ENCODE measurements around the gene FMR1.

The FMR1 gene

DNA sequence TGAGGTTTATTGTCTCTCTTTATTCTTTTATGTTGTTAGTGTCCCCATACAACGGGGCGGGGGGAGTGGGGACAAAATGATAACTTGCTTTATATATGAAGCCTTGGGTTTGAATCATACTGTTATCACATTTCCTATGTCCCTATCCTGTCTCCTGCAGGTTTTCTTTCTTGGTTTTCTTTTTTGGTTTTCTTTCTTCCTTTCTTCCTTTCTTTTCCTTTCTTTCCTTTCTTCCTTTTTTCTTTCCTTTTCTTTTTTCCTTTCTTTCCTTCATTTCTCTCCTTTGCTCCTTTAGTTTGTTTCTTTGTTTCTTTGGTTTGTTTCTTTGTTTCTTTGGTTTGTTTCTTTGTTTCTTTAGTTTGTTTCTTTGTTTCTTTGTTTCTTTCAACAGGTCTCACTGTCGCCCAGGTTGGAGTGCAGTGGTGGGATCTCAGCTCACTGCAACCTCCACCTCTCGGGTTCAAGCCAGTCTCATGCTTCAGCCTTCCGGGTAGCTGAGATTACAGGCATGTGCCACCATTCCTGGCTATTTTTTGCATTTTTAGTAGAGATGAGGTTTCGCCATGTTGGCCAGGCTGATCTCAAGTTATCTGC is 4.8 kb downstream of the FMR1 start:
- no peak for DNase-seq (ENCODE audit: low read depth in 2 of 2)

DNA sequence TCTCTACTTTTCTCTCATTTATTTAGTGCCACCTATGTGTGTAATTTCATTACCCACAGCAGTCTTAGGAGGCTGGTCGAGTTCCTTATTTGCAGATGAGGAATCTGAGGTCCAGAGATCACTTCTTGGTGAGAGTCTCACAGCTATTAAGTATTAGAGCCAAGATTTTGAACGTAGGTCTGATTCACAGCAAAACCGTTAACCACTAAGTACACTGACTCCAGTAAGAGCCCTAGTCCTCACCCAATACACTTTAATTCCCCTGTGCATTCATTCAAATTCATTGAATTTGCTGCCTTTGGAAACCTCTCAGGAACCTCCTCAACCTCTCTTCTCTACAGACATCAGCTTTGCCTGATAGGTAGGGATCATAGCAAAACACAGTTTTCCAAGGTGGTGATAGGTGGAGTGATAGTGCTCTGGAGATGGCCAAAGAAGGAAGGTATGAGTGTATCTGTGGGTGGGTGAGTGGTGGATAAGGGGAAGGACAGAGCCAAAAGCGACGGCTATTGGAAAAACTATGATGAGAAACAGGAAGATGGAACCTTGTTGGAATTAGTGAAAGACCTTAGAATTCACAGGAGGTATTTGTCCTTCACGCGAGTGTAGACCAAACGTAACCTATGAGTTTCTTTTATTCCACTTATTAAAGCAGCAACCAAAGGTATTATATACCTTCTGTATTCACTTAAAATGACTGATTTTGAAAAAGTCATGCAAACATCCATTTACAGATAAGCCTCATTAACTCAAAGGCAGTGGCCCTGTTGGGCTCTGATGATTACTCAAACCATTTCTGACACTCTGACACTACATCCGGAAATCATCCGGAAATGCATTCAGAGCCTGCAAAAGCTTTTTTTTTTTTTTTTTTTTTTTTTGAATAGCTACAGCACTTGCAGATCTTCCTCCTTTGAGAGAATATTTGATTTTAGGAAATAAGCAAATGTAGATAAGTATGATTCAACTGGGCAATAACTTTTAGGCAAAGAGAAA is 6.3 kb downstream of the FMR1 start:
- DNase-seq (ENCODE audit: low read depth in 2 of 2), result no peak

DNA sequence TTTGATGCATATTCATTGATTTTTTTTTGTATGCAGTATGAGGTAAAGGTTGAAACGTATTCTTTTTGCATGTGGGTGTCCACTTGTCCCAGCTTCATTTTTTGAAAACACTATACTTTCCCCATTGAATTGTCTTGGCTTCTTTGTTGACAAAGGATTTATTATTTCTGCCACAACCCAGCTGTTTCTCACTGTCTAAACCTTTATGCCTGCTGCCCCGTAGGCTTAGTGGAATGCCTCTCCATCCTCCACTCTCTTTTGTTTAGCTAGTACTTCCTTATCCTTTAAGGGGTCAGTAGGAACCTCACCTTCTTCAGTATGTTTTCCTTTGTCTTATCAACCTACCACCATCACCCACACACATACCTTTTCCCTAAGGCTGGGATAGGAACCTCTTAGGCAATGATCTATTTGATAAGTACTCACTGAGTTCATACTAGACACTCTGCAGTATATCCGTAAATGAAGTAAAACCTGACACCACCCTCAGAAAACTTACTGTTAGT is 8.5 kb downstream of the FMR1 start:
- no peak for DNase-seq (ENCODE audit: low read depth in 2 of 2)

DNA sequence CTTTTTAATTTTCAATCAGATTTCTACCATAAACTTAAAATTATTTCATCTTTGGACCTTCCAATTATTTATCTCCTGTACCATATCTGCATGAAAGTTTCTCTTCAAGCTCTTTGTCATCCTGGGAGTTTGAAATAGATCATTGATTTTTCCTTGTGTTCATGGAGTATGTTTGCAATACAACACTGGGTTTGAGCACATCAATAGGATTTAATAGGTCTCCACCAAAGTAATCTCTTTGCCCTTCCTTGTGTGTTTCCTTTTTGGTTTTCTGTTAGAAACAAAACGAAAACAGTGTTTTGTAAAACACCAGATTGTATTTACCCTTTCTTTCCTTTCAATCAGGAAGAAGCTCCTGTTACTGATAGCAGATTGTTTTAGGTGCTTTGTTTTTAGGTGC is 11.9 kb downstream of the FMR1 start:
- no peak for DNase-seq (ENCODE audit: low read depth in 2 of 2)

DNA sequence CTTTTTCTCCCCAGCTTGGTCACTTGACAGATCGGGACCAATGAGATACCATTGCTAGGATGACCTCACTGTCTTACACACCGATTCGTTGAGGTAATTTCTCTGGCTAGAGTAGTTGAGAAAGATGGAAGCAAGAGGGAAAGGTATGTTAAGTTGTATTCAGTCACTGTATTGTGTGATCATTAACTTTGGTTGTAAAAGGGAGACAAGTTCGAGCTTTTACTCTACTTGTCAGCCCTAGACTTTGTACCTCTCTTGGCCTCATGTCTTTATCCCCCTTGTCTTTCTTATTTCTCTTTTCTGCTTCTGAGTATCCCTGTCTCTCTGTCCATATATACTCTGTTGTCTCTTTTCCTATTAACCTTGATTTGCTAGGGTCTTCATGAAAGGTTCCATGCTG is 15.5 kb downstream of the FMR1 start:
- no peak for DNase-seq (ENCODE audit: low read depth in 2 of 2)

DNA sequence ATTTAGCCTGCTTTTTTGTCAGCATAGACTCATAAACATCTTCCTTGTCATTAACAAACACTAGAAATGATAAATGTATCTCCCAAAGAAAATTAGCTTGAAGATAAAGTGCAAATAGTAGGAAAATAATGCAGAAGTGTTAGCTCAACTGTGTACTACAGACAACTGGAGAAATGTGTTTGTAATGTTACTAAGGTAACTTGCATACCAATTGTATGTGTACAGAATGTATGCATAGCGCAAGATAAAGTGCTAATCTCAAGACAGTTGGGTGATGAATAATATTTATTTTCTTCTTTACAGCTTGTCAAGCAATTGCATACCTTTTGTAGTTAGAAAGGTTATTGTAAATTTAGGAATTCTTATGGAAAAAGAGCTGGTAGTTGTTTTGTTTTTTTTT is 22.1 kb downstream of the FMR1 start:
- no peak for DNase-seq (ENCODE audit: low read depth in 2 of 2)

DNA sequence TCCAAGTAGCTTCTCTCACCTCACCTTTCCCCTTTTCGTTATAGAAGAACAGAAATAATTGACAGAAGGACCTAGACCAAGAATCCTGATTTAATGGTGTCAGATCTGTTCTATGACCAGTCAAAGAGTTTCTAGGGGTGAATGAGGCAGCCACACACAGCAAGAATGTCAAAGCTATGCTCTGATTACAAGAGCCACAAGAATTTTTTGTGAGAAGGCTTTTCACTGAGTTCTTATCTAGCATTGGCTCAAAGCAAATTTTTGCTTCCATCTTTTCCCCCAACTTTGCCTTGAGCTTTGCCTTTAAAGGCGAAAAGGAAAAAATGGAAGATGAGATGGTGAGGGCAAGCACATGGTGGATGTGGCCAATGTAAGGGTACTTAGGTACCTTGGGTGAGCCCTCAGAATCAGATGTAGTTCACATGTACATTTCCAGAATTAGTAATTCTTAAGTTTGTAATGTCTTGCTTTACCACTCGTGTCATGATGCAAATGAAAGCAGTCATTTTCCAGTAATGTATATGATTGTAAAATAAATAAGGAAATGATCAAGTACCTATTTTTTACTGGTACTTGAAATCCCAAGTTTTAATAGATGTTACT is 23.5 kb downstream of the FMR1 start:
- DNase-seq (ENCODE audit: low read depth in 2 of 2), result no peak

DNA sequence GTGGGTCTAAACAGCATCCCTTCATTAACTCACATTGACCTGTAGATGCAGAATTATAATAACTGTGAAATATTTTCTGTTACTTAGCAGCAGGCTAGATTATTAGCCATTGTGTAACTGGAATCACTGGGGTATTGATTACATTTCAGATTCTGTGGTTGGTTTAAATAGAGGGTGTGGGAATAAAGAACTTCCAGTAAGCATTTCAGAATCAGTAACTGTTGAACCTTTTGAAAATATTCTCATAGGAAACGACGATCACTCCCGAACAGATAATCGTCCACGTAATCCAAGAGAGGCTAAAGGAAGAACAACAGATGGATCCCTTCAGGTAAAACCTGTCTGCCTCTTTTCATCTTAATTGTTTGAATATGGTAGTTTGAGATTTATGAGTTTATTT is 33.6 kb downstream of the FMR1 start:
- no peak for DNase-seq (ENCODE audit: low read depth in 2 of 2)

DNA sequence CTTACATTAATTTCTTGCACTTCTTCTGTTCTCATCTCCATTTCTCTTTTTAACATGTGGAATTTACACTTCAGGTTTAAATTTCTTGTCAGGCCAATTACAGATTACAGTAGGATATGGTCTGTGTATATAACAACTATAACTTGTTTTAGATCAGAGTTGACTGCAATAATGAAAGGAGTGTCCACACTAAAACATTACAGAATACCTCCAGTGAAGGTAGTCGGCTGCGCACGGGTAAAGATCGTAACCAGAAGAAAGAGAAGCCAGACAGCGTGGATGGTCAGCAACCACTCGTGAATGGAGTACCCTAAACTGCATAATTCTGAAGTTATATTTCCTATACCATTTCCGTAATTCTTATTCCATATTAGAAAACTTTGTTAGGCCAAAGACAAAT is 36.8 kb downstream of the FMR1 start:
- DNase-seq (ENCODE audit: low read depth in 2 of 2), result no peak

DNA sequence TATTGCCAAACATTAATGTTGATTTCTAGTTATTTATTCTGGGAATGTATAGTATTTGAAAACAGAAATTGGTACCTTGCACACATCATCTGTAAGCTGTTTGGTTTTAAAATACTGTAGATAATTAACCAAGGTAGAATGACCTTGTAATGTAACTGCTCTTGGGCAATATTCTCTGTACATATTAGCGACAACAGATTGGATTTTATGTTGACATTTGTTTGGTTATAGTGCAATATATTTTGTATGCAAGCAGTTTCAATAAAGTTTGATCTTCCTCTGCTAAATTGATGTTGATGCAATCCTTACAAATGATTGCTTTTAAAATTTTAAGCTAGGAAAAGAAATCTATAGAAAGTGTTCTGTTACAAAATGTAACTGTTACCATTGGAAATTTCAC is 38.6 kb downstream of the FMR1 start:
- DNase-seq (ENCODE audit: low read depth in 2 of 2), result no peak

DNA sequence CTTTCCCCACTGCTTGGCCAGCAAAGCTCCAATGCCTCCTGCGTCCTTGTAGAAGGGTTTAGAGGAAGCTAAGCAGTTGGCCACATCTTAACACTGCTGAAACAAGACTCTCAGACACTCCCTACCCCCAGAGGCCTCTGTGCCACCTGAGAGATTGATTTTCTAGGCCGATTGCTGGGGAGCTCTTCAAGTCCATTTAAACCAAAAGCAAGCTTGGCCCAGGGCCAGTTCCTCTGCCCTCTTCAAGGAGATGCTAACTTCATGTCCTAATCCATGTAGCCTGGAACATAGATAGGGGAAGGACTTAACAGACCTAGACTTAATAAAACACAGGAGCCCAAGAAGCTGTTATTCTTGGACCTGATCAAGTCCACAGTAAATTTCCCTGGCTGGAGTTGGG is 42.3 kb downstream of the FMR1 start:
- no peak for DNase-seq (ENCODE audit: low read depth in 2 of 2)

DNA sequence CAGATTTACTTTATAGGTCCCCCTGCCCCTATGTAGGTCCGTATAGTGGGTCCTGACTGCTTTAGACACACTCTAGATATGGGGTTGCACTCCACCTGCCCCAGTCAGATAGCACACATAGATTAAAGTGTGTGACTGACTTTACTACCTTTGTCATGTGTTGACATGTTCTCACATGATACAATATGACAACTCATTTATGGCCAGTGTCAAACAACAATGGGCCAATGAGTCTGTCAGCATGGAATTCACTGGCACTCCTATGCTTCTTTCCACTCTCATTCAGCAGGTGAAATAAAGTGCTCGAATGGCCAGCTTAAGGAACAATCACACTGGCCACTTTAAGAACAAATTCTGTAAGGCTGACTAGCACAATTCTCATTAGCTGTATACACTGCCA is 45.6 kb downstream of the FMR1 start:
- no peak for DNase-seq (ENCODE audit: low read depth in 2 of 2)

DNA sequence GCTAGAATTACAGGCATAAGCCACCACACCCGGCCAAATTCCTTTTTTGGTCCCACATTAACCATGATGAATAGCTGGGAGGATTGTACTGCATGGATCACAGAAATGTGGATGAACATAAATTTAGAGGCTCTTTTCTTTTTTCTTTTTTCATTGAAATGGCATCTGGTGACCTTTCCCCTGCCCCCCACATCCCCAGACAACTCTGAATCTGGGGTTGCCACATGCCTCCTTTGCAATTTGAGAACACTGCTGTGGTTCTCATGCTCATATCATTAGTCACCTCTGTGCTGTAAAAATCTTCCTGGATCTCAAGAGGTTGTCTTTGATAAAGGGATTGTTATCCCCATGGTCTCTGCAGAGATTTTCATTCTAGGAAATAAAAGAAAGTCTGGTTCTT is 46.6 kb downstream of the FMR1 start:
- DNase-seq (ENCODE audit: low read depth in 2 of 2), result no peak

DNA sequence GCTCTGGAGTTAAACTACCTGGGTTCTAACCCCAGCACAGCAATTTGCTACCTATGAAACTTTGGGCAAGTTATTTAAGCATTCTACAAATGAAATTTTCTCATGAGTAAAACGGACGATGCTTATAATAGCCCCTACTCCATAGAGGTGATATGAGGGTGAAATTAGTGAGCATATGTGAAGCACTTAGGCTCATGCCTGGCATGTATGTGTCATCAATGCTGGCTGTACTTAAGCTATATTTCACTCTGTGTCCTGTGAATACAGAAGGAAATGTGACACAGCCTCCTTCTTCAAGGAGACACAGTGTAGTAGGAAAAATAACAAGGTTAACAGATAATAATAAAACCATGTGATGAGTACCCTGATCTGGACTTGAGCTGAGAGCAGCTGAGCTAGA is 49.0 kb downstream of the FMR1 start:
- DNase-seq (ENCODE audit: low read depth in 2 of 2), result no peak

DNA sequence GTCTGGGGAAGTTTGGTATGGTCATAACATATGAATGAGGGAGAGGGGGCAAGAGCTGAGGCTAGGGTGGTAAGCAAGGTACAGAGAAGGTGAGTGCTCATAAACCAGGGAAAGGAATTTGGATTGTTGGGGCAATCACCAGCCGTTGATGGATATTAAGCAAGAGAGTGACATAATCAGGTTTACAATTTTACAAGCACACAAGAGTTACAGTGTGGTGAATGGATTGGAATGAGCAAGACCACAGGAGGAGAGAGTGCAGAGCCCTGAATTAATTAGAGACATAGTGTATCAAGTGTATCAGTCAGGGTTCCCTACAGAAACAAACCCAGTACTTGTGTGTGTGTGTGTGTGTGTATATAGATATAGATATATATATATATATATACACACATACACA is 50.8 kb downstream of the FMR1 start:
- no peak for DNase-seq (ENCODE audit: low read depth in 2 of 2)

DNA sequence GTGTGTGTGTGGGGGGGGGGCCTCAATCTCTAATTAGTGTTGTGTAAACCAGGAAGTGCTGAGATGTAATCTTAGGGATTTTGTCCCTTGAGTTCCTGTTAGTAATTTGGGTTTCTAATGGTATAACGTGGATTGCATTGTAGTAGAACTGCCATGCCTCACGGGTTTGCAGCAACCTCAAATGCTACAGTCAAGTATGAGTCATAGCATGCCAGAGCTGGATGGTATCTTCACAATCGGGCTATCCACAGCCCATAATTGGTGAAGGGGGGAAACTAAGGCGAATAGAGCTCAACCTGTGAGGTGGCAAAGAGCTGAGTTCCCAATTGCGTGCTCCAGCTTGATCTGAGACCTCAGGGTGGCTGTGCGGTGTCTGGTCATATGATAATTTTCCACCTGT is 67.2 kb downstream of the FMR1 start:
- no peak for DNase-seq (ENCODE audit: low read depth in 2 of 2)

DNA sequence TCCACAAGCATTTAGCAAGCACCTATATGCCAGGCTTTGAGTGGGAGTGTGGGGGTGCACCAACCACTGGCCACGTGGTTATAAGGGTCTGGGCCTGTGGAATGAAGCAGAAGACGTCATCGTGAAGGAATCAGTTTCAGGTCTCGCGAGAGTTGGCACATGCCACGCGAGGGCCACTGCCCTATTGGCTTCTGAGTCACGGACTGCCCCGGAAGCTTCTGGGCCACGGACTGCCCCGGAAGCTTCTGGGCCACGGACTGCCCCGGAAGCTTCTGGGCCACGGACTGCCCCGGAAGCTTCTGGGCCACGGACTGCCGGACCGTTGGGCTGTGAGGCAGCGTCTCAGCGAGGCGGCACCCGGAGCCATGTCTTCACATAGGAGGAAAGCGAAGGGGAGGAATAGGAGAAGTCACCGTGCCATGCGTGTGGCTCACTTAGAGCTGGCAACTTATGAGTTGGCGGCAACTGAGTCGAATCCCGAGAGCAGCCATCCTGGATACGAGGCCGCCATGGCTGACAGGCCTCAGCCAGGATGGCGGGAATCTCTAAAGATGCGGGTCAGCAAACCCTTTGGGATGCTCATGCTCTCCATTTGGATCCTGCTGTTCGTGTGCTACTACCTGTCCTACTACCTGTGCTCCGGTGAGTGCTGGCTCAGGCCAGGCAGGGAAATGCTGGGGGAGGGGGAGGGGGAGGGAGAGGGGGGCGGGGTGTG is 69.5 kb downstream of the FMR1 start, which contains the start of gene FMR1NB:
TSS of gene FMR1NB (plus strand) at position 300 of the 715 bp plus-strand sequence. CDS start at position 366, 66 bp downstream.
- no peak for DNase-seq (ENCODE audit: low read depth in 2 of 2)
